H1 (cell line): Measurements from ENCODE around the gene LRRC8D. TPM values are rescaled to one million over a fixed set of nuclear protein-coding genes. Genes with fewer than 3 reads are reported as not detected.

Source experiments
- NRF1 ChIP-seq: IDR thresholded peaks from 2 replicates; pipeline ENCODE4 v1.6.1; 2011; ENCODE audit warnings: mild to moderate bottlenecking, low read depth, low read length, improper control_type of control experiment
- polyA plus RNA-seq, 7 experiments: library from polyadenylated mRNA; depleted of rRNA in 3 of 7; stranded (reverse) in 5 of 7; unstranded in 2 of 7; fragments of >200 nt in 5 of 7; fragments of 200-250 nt in 2 of 7; gene quantifications; 1 replicate in 5 of 7; 2 replicates in 1 of 7; 4 replicates in 1 of 7; pipeline versions ENCODE4 v1.2.1 to v1.2.3, GENCODE V29; 2011 to 2013; ENCODE audit warnings: missing spikeins in 2 of 7, mixed read lengths in 2 of 7
- total RNA-seq: library from RNA; stranded (reverse); fragmentation: NEBNext Ultra II Directional; extraction: Animal tissue kit (Norgen Biotek cat#: 25700); gene quantifications from 2 replicates; pipeline ENCODE4 v1.2.1, GENCODE V29; 2021

LRRC8D gene
- total and polyA plus RNA-seq, 2 of the 8 experiments (the other 6 are each of a cell fraction or from before 2014, with no cell fraction given), result 42.0 to 58.5 TPM

DNA sequence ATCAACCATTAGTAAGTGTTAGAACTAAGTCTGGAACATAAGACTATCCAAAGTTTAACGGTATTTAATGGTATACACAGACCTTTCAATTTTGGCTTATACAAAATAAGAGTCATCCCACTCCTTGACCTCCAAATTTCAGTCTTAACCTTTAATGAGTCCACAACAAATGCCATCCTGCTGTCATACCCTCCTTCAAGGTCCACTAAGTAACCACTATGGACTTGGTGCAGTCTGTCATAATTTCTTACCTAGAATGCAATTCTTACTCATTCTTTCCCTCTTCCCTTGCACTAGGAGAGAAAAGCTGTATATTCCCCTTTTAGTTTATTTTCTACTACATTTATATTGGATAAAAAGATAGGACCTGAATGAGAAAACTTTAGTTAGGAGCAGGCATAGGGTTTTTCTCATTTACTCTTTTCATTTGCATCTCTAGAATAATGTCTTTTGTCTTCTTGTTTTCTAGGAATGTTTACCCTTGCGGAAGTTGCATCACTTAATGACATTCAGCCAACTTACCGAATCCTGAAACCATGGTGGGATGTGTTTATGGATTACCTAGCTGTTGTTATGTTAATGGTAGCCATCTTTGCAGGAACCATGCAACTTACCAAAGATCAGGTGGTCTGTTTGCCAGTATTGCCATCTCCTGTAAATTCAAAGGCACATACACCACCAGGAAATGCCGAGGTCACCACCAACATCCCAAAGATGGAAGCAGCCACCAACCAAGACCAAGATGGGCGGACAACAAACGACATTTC lies 111.9 kb downstream of the LRRC8D start (continued):
- TF ChIP-seq NRF1, result no peak
